K562 (cell line): ENCODE results near the gene HCFC1R1. TPM values are rescaled to one million over a fixed set of nuclear protein-coding genes. Genes with fewer than 3 reads are reported as not detected.

Experiments
- ATAC-seq: fragments of 200-7000 bp; cut with Tn5 transposase; 3 replicates; pipeline ENCODE4 v1.9.1; 2020; ENCODE audit warnings: moderate library complexity
- BruUV-seq: library from RNA; stranded (reverse); fragments of 400-500 nt; replicated peaks from 2 replicates; lab custom pipeline; 2021; lab: Mats Ljungman, UMichigan
- CTCF ChIA-PET: fragments of 300-600 bp; formaldehyde crosslinking; extraction: SDS; loops from one replicate; lab custom pipeline; 2021; ENCODE audit warnings: low intra/inter-chr PET ratio; lab: Yijun Ruan, JAX
- POLR2A ChIA-PET: fragments of 300-600, 350-650 bp; sonication (Branson Sonifier 250); formaldehyde crosslinking; extraction: SDS; loops from one replicate; lab custom pipeline; 2021; ENCODE audit warnings: antibody characterized with exemption, inconsistent platforms; lab: Yijun Ruan, JAX
- DNase-seq, 4 experiments: peaks; one replicate each; pipeline versions ENCODE4 v3.0.0 to v3.0.0-alpha.2; 2011 to 2018; ENCODE audit warnings: low spot score in 3 of 4, mixed read lengths in 3 of 4; ENCODE audit errors: extremely low read depth in 1 of 4
- FAIRE-seq: peaks from 2 replicates; lab custom pipeline; 2011; peaks lifted over from hg19 to GRCh38; lab: Jason Lieb, UNC
- H2AFZ ChIP-seq: 2 replicates; pipeline ENCODE4 v1.6.0; 2011; ENCODE audit warnings: low read depth, low read length, control low read depth, inconsistent platforms
- H3K27ac ChIP-seq: fragments of 200-600 bp; 3 replicates; pipeline ENCODE4 v1.8.0; 2011; ENCODE audit warnings: low read depth, mild to moderate bottlenecking, control low read depth, inconsistent platforms, low read length, moderate library complexity, mixed read lengths; ENCODE audit errors: extremely low read depth
- H3K27me3 ChIP-seq, 2 experiments: fragments of 300-600 bp in 1 of 2; 2 replicates in 1 of 2; 3 replicates in 1 of 2; pipeline versions ENCODE4 v1.6.0 to v1.8.0; 2011; ENCODE audit warnings: inconsistent platforms in 2 of 2, low read length in 2 of 2, mild to moderate bottlenecking in 1 of 2, mixed read lengths in 1 of 2, moderate library complexity in 1 of 2; ENCODE audit not compliant: control insufficient read depth in 2 of 2, insufficient read depth in 2 of 2
- H3K36me3 ChIP-seq: fragments of 300-600 bp; 3 replicates; pipeline ENCODE4 v1.8.0; 2011; ENCODE audit warnings: mild to moderate bottlenecking, low read length, inconsistent platforms; ENCODE audit not compliant: control insufficient read depth, insufficient read depth
- H3K4me1 ChIP-seq, 2 experiments: fragments of 200-600 bp in 1 of 2; replicated peaks in 1 of 2; 2 replicates in 1 of 2; 3 replicates in 1 of 2; pipeline versions ENCODE4 v1.5.1 to v1.8.0; 2011; ENCODE audit warnings: inconsistent platforms in 2 of 2, low read length in 2 of 2, mild to moderate bottlenecking in 1 of 2, mixed read lengths in 1 of 2, moderate library complexity in 1 of 2; ENCODE audit not compliant: control insufficient read depth in 2 of 2, insufficient read depth in 2 of 2
- H3K4me2 ChIP-seq: 2 replicates; pipeline ENCODE4 v1.6.1; 2011; ENCODE audit warnings: low read length, control low read depth, inconsistent platforms, mixed read lengths; ENCODE audit not compliant: insufficient read depth
- H3K4me3 ChIP-seq: fragments of 200-600 bp; sonication (generic), shearing (Covaris generic); 2 replicates; pipeline ENCODE4 v1.5.1; 2016; ENCODE audit warnings: control low read depth, inconsistent platforms
- H3K79me2 ChIP-seq: fragments of 200-600 bp; 3 replicates; pipeline ENCODE4 v1.8.0; 2011; ENCODE audit warnings: low read length, inconsistent platforms; ENCODE audit not compliant: control insufficient read depth, insufficient read depth
- H3K9ac ChIP-seq, 2 experiments: 2 replicates each; pipeline versions ENCODE4 v1.6.0 to v1.6.1; 2011; ENCODE audit warnings: low read depth in 2 of 2, low read length in 2 of 2, control low read depth in 1 of 2, inconsistent platforms in 1 of 2, mild to moderate bottlenecking in 1 of 2, mixed read lengths in 1 of 2; ENCODE audit not compliant: insufficient read depth in 1 of 2
- H3K9me1 ChIP-seq: one replicate; pipeline ENCODE4 v1.6.0; 2011; ENCODE audit warnings: inconsistent platforms, mild to moderate bottlenecking, low read length, moderate library complexity; ENCODE audit not compliant: control insufficient read depth, insufficient read depth
- H3K9me3 ChIP-seq: replicated peaks from 2 replicates; pipeline ENCODE4 v1.5.1; 2011; ENCODE audit warnings: low read depth, low read length, inconsistent platforms; ENCODE audit not compliant: control insufficient read depth, insufficient read depth
- H4K20me1 ChIP-seq: replicated peaks from 2 replicates; pipeline ENCODE4 v1.6.1; 2011; ENCODE audit warnings: low read length, inconsistent platforms, mixed read lengths; ENCODE audit not compliant: control insufficient read depth, insufficient read depth
- MYBL2 ChIP-seq, 2 experiments: fragments of 450-650 bp in 1 of 2; sonication (generic) in 1 of 2; formaldehyde crosslinking in 1 of 2; IDR thresholded peaks; 2 replicates each; pipeline versions ENCODE4 v1.6.1 to v1.8.1; 2017 to 2022; ENCODE audit warnings: borderline replicate concordance in 1 of 2, inconsistent platforms in 1 of 2, low read depth in 1 of 2, mild to moderate bottlenecking in 1 of 2, missing genetic modification reagents in 1 of 2, moderate library complexity in 1 of 2
- SMC3 ChIP-seq: conservative IDR thresholded peaks from 2 replicates; pipeline ENCODE4 v1.6.1; 2011; ENCODE audit warnings: low read depth, low read length, improper control_type of control experiment; ENCODE audit not compliant: insufficient read depth
- ZBTB7A ChIP-seq: IDR thresholded peaks from 2 replicates; pipeline ENCODE4 v1.6.1; 2011; ENCODE audit warnings: low read depth, mild to moderate bottlenecking, low read length, moderate library complexity, borderline replicate concordance; ENCODE audit not compliant: control insufficient read depth
- ZC3H11A ChIP-seq: IDR thresholded peaks from 2 replicates; pipeline ENCODE4 v1.6.1; 2012; ENCODE audit warnings: low read depth, low read length, improper control_type of control experiment
- ZFX ChIP-seq: sonication (generic); formaldehyde crosslinking; IDR thresholded peaks from 2 replicates; pipeline ENCODE4 v1.8.0; 2022; ENCODE audit warnings: mild to moderate bottlenecking, missing genetic modification reagents, moderate library complexity
- ZNF124 ChIP-seq: sonication (generic); formaldehyde crosslinking; IDR thresholded peaks from 2 replicates; pipeline ENCODE4 v1.8.1; 2022; ENCODE audit warnings: missing genetic modification reagents
- WGBS: fragments of 100-300 bp; shearing (Covaris generic); methylation state at CpG from one replicate; pipeline ENCODE4 v1.1.6; 2016; ENCODE audit warnings: low coverage, mixed read lengths; ENCODE audit not compliant: insufficient coverage; ENCODE audit errors: missing lambda C conversion rate; 5-methylcytosine and 5-hydroxymethylcytosine counted together
- in situ Hi-C: fragments of 300-500 bp; cut with MboI; formaldehyde crosslinking; loops from 4 replicates; pipeline ENCODE4 v1.15.0; 2018; ENCODE audit warnings: inconsistent platforms, mixed read lengths
- intact Hi-C: fragments of 100-400 bp; cut with micrococcal nuclease; formaldehyde crosslinking; loops from 2 replicates; pipeline ENCODE4 v1.14.2; 2022
- polyA plus RNA-seq, 8 experiments: library from polyadenylated mRNA; depleted of rRNA in 4 of 8; stranded (reverse) in 5 of 8; unstranded in 3 of 8; fragments of >200 nt; fragmentation: Nextera tagmentation in 2 of 8; fragmentation: Illumina TruSeq in 1 of 8; extraction: Ambion mirVana in 2 of 8; extraction: Trizol in 1 of 8; gene quantifications; 2 replicates each; pipeline versions ENCODE4 v1.2.1 to v1.2.3, GENCODE V29; 2011 to 2014; ENCODE audit warnings: inconsistent platforms in 1 of 8, missing spikeins in 1 of 8
- total RNA-seq, 7 experiments: library from RNA; depleted of rRNA in 6 of 7; stranded (reverse); fragments of >200 nt in 6 of 7; fragmentation: Illumina TruSeq in 2 of 7; extraction: Trizol in 2 of 7; gene quantifications; 2 replicates each; pipeline versions ENCODE4 v1.2.1 to v1.2.3, GENCODE V29; 2011 to 2021; ENCODE audit warnings: low replicate concordance in 1 of 7

The HCFC1R1 gene
- total and polyA plus RNA-seq, 9 of the 15 experiments (the other 6 are each of a cell fraction or from before 2014, with no cell fraction given) = 2.2 to 29.0 (median 11.2) TPM

- TF ChIP-seq MYBL2 (IDR thresholded peaks at IDR 0.05; ENCODE audit: low read depth) (no peak), MYBL2 (CRISPR knock-in tag; IDR thresholded peaks at IDR 0.05; ENCODE audit: borderline replicate concordance) (no peak), ZFX (CRISPR knock-in tag) (peak; percentile 31; the same call in 1 of the 2 replicates), SMC3 (0 out of 2 replicates have a peak, but pooled peaks have one; percentile 11), ZC3H11A (no peak)
These were observed 34.6 kb upstream of the HCFC1R1 start (continued) for GRCh38 chr16:3058139-3059030.

GRCh38 chr16:3057181-3058138 is 33.7 kb upstream of the HCFC1R1 start:
- Histone ChIP-seq H3K27ac (no peak overlapping the region), H3K79me2 (peaks cover 2% of the 10 kb centered on the region; the same call in 2 of the 3 replicates), H3K4me1 (peaks cover 8 to 38% of the 10 kb centered on the region in 2 experiments), H4K20me1 (0 out of 2 replicates have a peak, but pooled peaks cover 3% of the 10 kb centered on the region), H3K4me3 (peak overlapping the region; percentile 93; the same call in 1 of the 2 replicates), H3K9me1 (peaks cover 4% of the 10 kb centered on the region), H3K9ac (peak overlapping the region in 1 of 2 experiments; percentile 97; a peak in 2 of 4 replicates), H3K27me3 (no peaks in the 10 kb centered on the region), H2AFZ (no peak overlapping the region), H3K36me3 (no peaks in the 10 kb centered on the region), H3K9me3 (no peaks in the 10 kb centered on the region), H3K4me2 (0 out of 2 replicates have a peak overlapping the region, but pooled peaks have one; percentile 93)
- intact Hi-C loops = loop anchor here (5.0 to 10.0 kb wide), 2 partner anchors 45 to 117 kb away; no protein-coding TSS in a partner anchor
- TF ChIP-seq ZNF124 (CRISPR knock-in tag) = no peak
- peak; percentile 10; the same call in 1 of the 2 replicates for TF ChIP-seq ZBTB7A
- WGBS = 84% methylated on average over 20 of the region's 22 CpGs
- POLR2A ChIA-PET = interaction anchor here (0.9 to 1.6 kb wide), 3 partner anchors 9 to 72 kb away, joined by 3 to 6 read pairs (median 5); no protein-coding TSS in a partner anchor
- ATAC-seq (no peak), FAIRE-seq (no peak), DNase-seq (no peak)
- CTCF ChIA-PET = interaction anchor here (0.9 to 2.6 kb wide), 2 partner anchors 54 to 72 kb away, joined by 6 to 20 read pairs; no protein-coding TSS in a partner anchor
- in situ Hi-C loops = no loop called here
- BruUV-seq = TSS peak; percentile 72
